Right kidney (tissue), 1 donor: ENCODE results near the gene SNX27.
"Not testable (repeated sequence)": the region's sequence is repeated elsewhere in the genome, so short reads cannot be mapped to it uniquely, and the experiment has no call there.

Experiments used
- DNase-seq: peaks from one replicate; pipeline ENCODE4 v3.0.0-alpha.2; 2016

SNX27 gene

DNA sequence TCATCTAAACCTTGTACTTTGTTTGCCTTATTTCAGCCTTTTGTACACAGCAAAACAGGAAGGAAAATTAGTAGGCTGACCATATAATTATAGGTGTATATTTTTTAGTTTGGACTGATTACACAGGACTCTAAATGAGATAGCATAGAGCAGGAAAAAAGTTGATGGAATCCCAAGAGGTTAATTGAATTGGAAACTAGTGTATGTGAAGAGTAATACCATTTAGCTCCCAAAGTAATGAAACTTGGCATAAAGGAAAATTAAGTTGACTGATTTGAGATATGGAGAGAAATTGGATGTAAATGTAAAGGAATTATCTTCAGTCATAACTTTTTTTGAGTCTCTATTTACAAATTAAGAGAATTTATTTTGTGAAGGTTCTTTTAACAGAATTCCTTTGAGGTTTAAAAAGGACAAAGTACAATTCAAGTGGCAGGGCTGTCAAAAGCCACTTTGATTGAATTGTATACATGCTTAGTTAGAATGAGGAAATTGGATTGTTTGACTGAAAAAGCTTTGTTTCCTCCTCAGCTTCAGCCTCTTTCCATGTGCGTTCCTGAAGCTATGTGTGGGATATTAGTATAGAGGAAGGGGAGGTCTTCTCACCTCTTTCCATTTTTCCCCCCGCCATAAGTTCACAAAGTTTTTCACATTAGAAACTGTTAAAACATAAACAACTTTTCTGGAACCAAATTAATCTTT is 26.4 kb downstream of the SNX27 start:
- no peak for DNase-seq

GRCh38 chr1:151638812-151639211 is 27.0 kb downstream of the SNX27 start:
- DNase-seq = no peak

- no peak for DNase-seq
Observed at GRCh38 chr1:151639466-151639865, 27.6 kb downstream of the SNX27 start.

- DNase-seq = no peak
Observed at GRCh38 chr1:151641229-151641628, 29.4 kb downstream of the SNX27 start.

- not testable (repeated sequence) for DNase-seq
Observed at GRCh38 chr1:151643085-151643484, 31.2 kb downstream of the SNX27 start.

- no peak for DNase-seq
Observed at GRCh38 chr1:151644001-151644400, 32.2 kb downstream of the SNX27 start.

DNA sequence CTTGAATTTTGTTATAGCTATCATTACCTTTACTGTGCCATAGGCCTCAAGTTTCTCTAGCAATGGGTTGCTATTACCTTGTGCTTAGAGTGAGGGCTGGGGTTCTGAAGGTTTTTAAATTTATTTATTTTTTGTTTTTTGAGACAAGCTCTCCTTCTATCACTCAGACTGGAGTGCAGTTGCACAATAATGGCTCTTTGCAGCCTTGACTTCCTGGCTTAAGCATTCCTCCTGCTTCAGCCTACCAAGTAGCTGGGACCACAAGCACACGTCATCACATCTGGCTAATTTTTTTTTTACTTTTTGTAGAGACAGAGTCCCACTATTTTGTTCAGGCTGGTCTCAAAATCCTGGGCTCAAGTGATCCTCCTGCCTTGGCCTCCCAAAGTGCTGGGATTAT is 41.5 kb downstream of the SNX27 start:
- no peak for DNase-seq

DNA sequence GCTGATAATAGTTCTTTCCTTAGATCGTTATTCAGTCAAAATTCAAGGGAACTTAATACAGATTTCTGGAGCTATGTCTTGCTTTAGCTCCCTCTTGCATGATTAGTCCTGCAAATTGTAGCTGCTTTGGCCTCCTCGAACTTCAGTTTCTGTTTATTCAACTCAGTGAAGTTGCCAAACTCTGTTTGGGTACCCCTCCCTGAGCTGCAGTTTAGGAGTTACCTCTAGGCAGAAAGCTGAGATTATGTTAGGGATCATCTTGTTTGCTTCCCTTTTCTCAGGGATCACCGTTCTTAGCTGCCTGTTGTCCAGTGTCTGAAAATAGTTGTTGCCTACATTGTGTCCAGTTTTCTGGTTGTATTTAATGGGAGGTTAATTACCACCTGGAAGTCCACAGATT is 43.5 kb downstream of the SNX27 start:
- no peak for DNase-seq

- DNase-seq = no peak
Observed at GRCh38 chr1:151661751-151662150, 49.9 kb downstream of the SNX27 start.

DNA sequence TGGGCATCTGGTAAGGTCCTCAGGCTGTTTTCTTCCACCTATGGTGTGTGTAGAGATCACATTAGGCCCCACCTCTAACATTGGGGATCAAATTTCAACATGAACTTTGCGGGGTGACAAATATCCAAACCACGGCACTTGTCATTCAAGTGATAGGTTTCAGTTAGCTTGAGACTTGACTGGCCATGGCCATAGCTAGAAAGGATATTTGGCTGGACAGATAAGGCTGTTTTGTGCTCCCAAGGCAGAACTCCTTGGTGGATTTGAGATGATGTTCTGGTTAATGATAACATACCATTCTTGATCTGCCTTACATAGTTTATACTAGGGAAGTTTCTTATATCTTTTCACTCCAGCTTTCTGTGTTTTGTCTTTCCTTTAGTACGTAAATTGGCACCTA is 56.2 kb downstream of the SNX27 start:
- no peak for DNase-seq

- not testable (repeated sequence) for DNase-seq
Observed at GRCh38 chr1:151670036-151670675, 58.3 kb downstream of the SNX27 start.

DNA sequence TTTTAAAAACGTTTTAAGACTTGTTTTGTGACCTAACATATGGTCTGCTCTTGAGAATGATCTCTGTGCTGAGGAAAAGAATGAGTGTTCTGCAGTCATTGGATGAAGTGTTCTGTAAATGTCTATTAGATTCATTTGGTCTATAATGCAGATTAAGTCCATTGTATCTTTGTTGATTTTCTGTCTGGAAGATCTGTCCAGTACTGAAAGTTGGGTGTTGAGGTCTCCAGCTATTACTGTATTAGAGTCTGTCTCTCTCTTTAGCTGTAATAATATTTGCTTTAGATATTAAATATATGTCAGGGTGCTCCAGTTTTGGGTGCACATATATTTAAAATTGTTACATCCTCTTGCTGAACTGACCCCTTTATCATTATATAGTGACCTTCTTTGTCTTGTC is 61.6 kb downstream of the SNX27 start:
- no peak for DNase-seq

- no peak for DNase-seq
Observed at GRCh38 chr1:151680391-151680790, 68.5 kb downstream of the SNX27 start.

DNA sequence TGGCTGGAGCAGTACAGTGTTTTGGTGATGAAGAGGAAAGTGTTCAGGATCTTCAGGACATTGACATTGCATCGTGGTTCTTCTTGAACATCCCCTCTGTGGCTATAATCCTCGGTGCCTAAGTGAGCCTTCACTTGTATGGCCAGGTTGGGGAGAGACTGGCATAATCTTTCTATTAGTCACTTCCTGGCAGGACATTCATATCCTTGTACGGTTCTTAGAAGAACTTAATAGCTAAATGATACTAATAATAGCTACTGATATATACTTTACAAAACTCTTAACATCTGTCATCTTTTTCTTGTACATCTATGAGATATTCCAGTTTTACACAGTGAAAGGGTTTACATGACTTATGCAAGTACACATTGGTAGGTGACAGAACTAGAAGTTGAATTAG is 69.0 kb downstream of the SNX27 start:
- no peak for DNase-seq

GRCh38 chr1:151681923-151682322 is 70.1 kb downstream of the SNX27 start:
- DNase-seq = no peak

DNA sequence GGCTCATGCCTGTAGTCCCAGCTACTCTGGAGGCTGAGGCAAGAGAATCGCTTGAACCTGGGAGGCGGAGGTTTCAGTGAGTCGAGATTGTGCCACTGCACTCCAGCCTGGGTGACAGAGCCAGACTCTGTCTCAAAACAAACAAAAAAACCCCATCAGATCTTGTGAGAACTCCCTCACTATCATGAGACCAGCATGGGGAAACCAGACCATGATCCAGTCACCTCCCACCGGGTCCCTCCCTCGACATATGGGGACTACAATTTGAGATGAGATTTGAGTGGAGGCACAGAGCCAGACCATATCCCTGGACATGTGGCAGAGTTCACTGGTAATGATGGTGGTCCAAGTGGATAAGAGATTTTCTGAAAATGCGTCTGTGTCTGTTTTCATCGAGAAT is 71.1 kb downstream of the SNX27 start:
- not testable (repeated sequence) for DNase-seq

DNA sequence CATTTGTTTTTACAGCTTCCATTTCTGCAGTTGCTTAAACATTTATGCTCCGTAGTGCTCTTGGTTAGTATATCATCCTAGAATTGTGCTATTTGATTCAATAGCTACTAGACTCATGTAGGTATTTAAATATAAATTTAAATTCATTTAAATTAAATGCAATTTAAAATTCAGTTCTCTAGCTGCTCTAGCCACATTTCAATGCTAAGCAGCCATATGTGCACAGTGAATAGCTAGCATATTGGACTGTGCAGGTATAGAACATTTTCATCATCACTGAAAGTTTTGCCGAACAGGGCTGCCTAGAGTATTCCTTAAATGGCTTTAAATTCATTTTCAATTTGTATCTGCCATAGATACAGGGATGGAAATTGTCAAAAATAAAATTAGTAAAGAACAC is 72.3 kb downstream of the SNX27 start:
- DNase-seq = no peak

- DNase-seq = no peak
Observed at GRCh38 chr1:151686561-151686960, 74.7 kb downstream of the SNX27 start.

DNA sequence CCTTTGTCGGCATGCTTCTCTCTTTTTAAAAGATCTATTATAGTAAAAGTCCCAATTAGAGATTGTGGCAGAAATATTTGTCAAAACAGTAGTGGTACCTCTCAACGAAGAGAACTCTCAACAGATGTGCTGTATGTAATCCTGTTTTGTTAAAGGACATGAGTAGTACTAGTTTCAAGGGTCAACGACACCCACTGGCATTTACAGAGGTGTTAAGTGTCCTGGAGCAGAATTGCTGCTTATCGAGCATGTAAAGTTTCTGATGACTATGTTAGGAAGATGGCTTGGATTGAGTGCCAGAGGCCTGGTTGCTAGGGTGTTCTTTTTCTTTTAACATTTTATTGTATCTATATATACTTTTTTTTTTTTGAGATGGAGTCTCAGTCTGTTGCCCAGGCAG is 77.6 kb downstream of the SNX27 start:
- DNase-seq = no peak

DNA sequence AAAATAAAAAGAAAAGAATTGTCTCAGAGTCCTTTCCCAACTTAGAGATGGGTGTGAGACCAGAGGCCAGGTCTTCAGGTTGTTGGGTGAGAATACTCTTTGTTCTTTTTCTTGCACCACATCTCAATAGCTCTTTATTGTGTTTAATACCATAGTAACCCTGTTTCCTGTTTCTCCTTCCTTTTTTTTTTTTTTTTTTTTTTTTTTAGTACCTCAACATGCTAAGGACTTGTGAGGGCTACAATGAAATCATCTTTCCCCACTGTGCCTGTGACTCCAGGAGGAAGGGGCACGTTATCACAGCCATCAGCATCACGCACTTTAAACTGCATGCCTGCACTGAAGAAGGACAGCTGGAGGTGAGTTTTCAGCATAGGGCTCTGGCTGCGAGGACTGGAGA is 80.4 kb downstream of the SNX27 start:
- DNase-seq = no peak

DNA sequence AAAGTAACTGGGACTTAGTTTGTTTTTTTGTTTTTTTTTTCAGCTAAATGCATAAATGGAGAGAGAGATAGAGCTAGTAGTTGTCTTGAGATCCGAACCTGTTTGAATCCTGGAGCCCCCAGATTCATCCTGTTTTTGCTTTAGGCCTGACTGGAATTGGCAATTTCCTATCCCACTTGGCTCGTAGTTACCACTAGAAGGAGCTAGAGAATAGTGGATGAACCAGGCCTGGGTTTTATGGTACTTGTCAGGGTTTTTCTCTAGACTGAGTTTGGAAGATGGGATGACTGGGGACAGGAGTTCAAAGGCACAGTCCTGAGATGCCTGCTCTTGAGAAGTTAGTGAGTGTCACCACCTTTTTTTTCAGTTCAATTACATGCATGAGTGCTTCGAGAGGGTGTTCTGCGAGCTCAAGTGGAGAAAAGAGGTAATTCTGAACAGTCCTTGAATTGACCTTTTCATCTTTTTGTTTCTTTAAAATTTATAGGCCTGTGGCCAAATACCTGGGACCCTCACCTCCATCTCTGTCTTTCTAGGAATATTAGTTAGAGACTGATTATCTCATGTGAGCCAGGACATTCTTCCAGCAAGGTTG is 81.3 kb downstream of the SNX27 start:
- no peak for DNase-seq

- DNase-seq = no peak
Observed at GRCh38 chr1:151701515-151701914, 89.7 kb downstream of the SNX27 start.

- DNase-seq = no peak
Observed at GRCh38 chr1:151702936-151703335, 91.1 kb downstream of the SNX27 start.

GRCh38 chr1:151703813-151704212 is 92.0 kb downstream of the SNX27 start:
- no peak for DNase-seq
